CD14-positive monocyte (primary cell): Measurements from ENCODE around the gene PLD1. TPM values are rescaled to one million over a fixed set of nuclear protein-coding genes. Genes with fewer than 3 reads are reported as not detected.

Experiments
- DNase-seq, 3 donors: peaks; one replicate each; pipeline ENCODE4 v3.0.0-alpha.2; 2011 to 2022
- H2AFZ ChIP-seq: 2 replicates; pipeline ENCODE4 v1.6.0; 2012; ENCODE audit warnings: mild to moderate bottlenecking, low read depth, low read length, inconsistent platforms; ENCODE audit not compliant: insufficient read depth, poor library complexity, severe bottlenecking
- H3K27ac ChIP-seq, 2 donors: 1 replicate in 1 of 2; 2 replicates in 1 of 2; pipeline ENCODE4 v1.5.1; 2012 to 2013; ENCODE audit warnings: low read length in 2 of 2, control low read depth in 1 of 2, inconsistent platforms in 1 of 2, low read depth in 1 of 2, mild to moderate bottlenecking in 1 of 2
- H3K27me3 ChIP-seq, 2 donors: one replicate each; pipeline versions ENCODE4 v1.6.0 to v1.6.1; 2011 to 2013; ENCODE audit warnings: low read length in 2 of 2; ENCODE audit not compliant: control insufficient read depth in 2 of 2, insufficient read depth in 2 of 2
- H3K36me3 ChIP-seq, 2 donors: replicated peaks in 1 of 2; 1 replicate in 1 of 2; 2 replicates in 1 of 2; pipeline versions ENCODE4 v1.5.1 to v1.6.1; 2012 to 2013; ENCODE audit warnings: low read length in 2 of 2, control low read depth in 1 of 2, inconsistent platforms in 1 of 2, mild to moderate bottlenecking in 1 of 2; ENCODE audit not compliant: insufficient read depth in 2 of 2, control insufficient read depth in 1 of 2
- H3K4me1 ChIP-seq, 2 donors: 1 replicate in 1 of 2; 2 replicates in 1 of 2; pipeline versions ENCODE4 v1.5.1 to v1.6.1; 2012 to 2013; ENCODE audit warnings: low read length in 2 of 2, control low read depth in 1 of 2, inconsistent platforms in 1 of 2, mild to moderate bottlenecking in 1 of 2, moderate library complexity in 1 of 2; ENCODE audit not compliant: insufficient read depth in 2 of 2, control insufficient read depth in 1 of 2
- H3K4me2 ChIP-seq: replicated peaks from 2 replicates; pipeline ENCODE3; 2012; ENCODE audit warnings: low read length, moderate library complexity, mild to moderate bottlenecking; ENCODE audit not compliant: poor library complexity, severe bottlenecking; ENCODE audit errors: extremely low read depth
- H3K4me3 ChIP-seq, 3 experiments: fragments of 200-600 bp in 1 of 3; sonication (generic) in 1 of 3; replicated peaks in 1 of 3; 1 replicate in 2 of 3; 2 replicates in 1 of 3; pipeline ENCODE4 v1.5.1; 2011 to 2013; ENCODE audit warnings: low read length in 3 of 3, mild to moderate bottlenecking in 3 of 3, control low read depth in 2 of 3, low read depth in 2 of 3, inconsistent platforms in 1 of 3, moderate library complexity in 1 of 3
- H3K79me2 ChIP-seq: 2 replicates; pipeline ENCODE4 v1.6.0; 2012; ENCODE audit warnings: mild to moderate bottlenecking, control low read depth, inconsistent platforms, low read length, moderate library complexity; ENCODE audit not compliant: insufficient read depth
- H3K9ac ChIP-seq: 2 replicates; pipeline ENCODE4 v1.6.0; 2017; ENCODE audit warnings: low read length, mild to moderate bottlenecking; ENCODE audit not compliant: insufficient read depth, poor library complexity, severe bottlenecking
- H3K9me3 ChIP-seq, 2 donors: replicated peaks in 1 of 2; 1 replicate in 1 of 2; 2 replicates in 1 of 2; pipeline versions ENCODE4 v1.5.1 to v1.6.1; 2012 to 2013; ENCODE audit warnings: low read length in 2 of 2, control low read depth in 1 of 2; ENCODE audit not compliant: control insufficient read depth in 1 of 2, insufficient read depth in 1 of 2
- H4K20me1 ChIP-seq: 2 replicates; pipeline ENCODE4 v1.6.0; 2012; ENCODE audit warnings: mild to moderate bottlenecking, low read length, control low read depth, moderate library complexity; ENCODE audit not compliant: insufficient read depth
- H3K27ac Mint-ChIP-seq, 7 donors: one replicate each; pipeline ENCODE4 v1.8.0; 2020; ENCODE audit warnings: mild to moderate bottlenecking in 7 of 7, mixed read lengths in 7 of 7, moderate library complexity in 6 of 7, inconsistent platforms in 2 of 7
- H3K27me3 Mint-ChIP-seq, 3 donors: one replicate each; pipeline ENCODE4 v1.8.0; 2021 to 2022; ENCODE audit warnings: low read depth in 3 of 3, mild to moderate bottlenecking in 3 of 3, mixed read lengths in 3 of 3, moderate library complexity in 3 of 3, inconsistent platforms in 1 of 3
- H3K36me3 Mint-ChIP-seq, 2 donors: one replicate each; pipeline ENCODE4 v1.8.0; 2020; ENCODE audit warnings: mixed read lengths in 2 of 2, inconsistent platforms in 1 of 2, mild to moderate bottlenecking in 1 of 2
- H3K4me1 Mint-ChIP-seq: one replicate; pipeline ENCODE4 v1.8.0; 2020; ENCODE audit warnings: mild to moderate bottlenecking, mixed read lengths
- H3K4me3 Mint-ChIP-seq, 2 donors: one replicate each; pipeline ENCODE4 v1.8.0; 2020; ENCODE audit warnings: mild to moderate bottlenecking in 2 of 2, mixed read lengths in 2 of 2, moderate library complexity in 1 of 2
- H3K9me3 Mint-ChIP-seq, 7 donors: one replicate each; pipeline ENCODE4 v1.8.0; 2020 to 2022; ENCODE audit warnings: mixed read lengths in 7 of 7, mild to moderate bottlenecking in 6 of 7, moderate library complexity in 6 of 7, inconsistent platforms in 2 of 7
- WGBS: methylation state at CpG from one replicate; pipeline ENCODE4 v1.1.5; 2013; ENCODE audit warnings: missing lambda C conversion rate; ENCODE audit not compliant: insufficient coverage; 5-methylcytosine and 5-hydroxymethylcytosine counted together
- intact Hi-C, 2 donors: fragments of 100-400 bp; cut with micrococcal nuclease; formaldehyde crosslinking; loops; one replicate each; pipeline versions ENCODE4 v1.15.0 to v1.15.1; 2023
- polyA plus RNA-seq, 3 donors: library from polyadenylated mRNA; depleted of rRNA in 1 of 3; unstranded in 2 of 3; stranded (reverse) in 1 of 3; fragments of 300-500 nt in 2 of 3; fragments of >200 nt in 1 of 3; fragmentation: Illumina TruSeq in 2 of 3; gene quantifications; 1 replicate in 2 of 3; 2 replicates in 1 of 3; pipeline ENCODE4 v1.2.3, GENCODE V29; 2012 to 2021
- TF ChIP-seq, protein P1 (sequence below): fragments of 200-600 bp; IDR thresholded peaks from one replicate; pipeline ENCODE4 v1.8.0; 2022; ENCODE audit warnings: antibody characterized with exemption, mild to moderate bottlenecking

Gene PLD1
- polyA plus RNA-seq, 3 donors, result 5.1 to 7.9 (median 5.8) TPM

DNA sequence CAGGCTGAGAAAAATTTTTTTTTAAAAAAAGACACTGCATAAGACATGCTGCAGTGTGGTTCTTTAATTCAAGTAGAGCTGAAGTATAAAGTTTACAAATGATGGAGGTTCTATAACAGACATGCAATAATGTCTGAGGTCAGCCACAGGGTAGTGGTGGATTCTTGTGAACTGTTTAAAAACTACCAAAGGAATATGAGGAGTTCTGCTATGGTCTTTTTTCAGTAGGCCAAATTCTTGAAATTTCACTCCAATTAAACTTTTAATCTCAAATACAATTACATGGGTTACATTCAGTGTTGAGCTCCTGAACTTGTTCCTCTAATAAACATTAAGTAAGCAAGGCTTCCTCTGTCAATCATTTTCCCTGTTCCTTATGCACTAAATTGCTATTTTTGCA, 122.7 kb downstream of the PLD1 start:
- H3K4me1 ChIP-seq, result peaks cover 10 to 22% of the 10 kb centered on the region in 2 donors
- no peak overlapping the region for H2AFZ ChIP-seq
- no peaks in the 10 kb centered on the region for H3K9me3 Mint-ChIP-seq
- no peak overlapping the region for H3K27ac ChIP-seq
- peaks cover 22% of the 10 kb centered on the region for H3K4me1 Mint-ChIP-seq
- no peak overlapping the region for H3K4me3 ChIP-seq
- no peak overlapping the region for H3K9ac ChIP-seq
- intact Hi-C loops, result no loop called here
- no peak overlapping the region for H3K4me3 Mint-ChIP-seq
- H4K20me1 ChIP-seq, result no peaks in the 10 kb centered on the region
- no peak for DNase-seq
- no peaks in the 10 kb centered on the region for H3K27me3 Mint-ChIP-seq
- H3K9me3 ChIP-seq, result no peaks in the 10 kb centered on the region
- TF ChIP-seq, protein P1, sequence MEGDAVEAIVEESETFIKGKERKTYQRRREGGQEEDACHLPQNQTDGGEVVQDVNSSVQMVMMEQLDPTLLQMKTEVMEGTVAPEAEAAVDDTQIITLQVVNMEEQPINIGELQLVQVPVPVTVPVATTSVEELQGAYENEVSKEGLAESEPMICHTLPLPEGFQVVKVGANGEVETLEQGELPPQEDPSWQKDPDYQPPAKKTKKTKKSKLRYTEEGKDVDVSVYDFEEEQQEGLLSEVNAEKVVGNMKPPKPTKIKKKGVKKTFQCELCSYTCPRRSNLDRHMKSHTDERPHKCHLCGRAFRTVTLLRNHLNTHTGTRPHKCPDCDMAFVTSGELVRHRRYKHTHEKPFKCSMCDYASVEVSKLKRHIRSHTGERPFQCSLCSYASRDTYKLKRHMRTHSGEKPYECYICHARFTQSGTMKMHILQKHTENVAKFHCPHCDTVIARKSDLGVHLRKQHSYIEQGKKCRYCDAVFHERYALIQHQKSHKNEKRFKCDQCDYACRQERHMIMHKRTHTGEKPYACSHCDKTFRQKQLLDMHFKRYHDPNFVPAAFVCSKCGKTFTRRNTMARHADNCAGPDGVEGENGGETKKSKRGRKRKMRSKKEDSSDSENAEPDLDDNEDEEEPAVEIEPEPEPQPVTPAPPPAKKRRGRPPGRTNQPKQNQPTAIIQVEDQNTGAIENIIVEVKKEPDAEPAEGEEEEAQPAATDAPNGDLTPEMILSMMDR, result no peak
- H3K27me3 ChIP-seq, result no peaks in the 10 kb centered on the region
- no peaks in the 10 kb centered on the region for H3K79me2 ChIP-seq
- H3K4me2 ChIP-seq, result no peak overlapping the region
- H3K27ac Mint-ChIP-seq, result no peak overlapping the region
- peaks cover 35 to 74% of the 10 kb centered on the region in 2 donors for H3K36me3 ChIP-seq
- peaks cover 50 to 69% of the 10 kb centered on the region in 2 donors for H3K36me3 Mint-ChIP-seq

DNA sequence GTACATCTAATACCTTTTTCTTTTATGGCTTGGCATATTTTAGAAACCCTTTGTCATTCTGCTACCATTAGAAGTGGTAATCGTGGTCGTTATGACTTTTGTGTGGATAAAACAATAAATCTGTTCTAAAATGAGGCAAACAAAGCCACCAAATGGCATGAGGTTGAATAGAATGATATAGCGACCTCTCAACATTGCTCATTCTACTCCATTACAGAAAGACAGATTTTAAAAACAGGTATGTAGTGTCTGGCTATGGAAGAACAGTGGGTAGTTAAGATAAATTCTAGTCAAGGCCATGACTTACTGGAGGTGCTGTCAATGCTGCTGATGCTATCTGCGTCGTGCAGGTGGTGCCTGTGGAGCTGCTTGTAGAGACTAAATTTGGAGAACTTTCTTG, 123.2 kb downstream of the PLD1 start:
- TF ChIP-seq, protein P1, result no peak
- intact Hi-C loops, result no loop called here
- no peaks in the 10 kb centered on the region for H3K9me3 Mint-ChIP-seq
- no peak overlapping the region for H3K4me3 ChIP-seq
- no peaks in the 10 kb centered on the region for H3K27me3 ChIP-seq
- H4K20me1 ChIP-seq, result no peaks in the 10 kb centered on the region
- H3K4me2 ChIP-seq, result no peak overlapping the region
- no peak overlapping the region for H2AFZ ChIP-seq
- H3K36me3 Mint-ChIP-seq, result peaks cover 52 to 70% of the 10 kb centered on the region in 2 donors
- H3K9ac ChIP-seq, result no peak overlapping the region
- H3K4me1 ChIP-seq, result peaks cover 10 to 22% of the 10 kb centered on the region in 2 donors
- no CpG with 5 or more reads among the region's 5 CpGs for WGBS
- H3K4me3 Mint-ChIP-seq, result no peak overlapping the region
- DNase-seq, result no peak
- no peak overlapping the region for H3K27ac ChIP-seq
- peaks cover 22% of the 10 kb centered on the region for H3K4me1 Mint-ChIP-seq
- H3K27me3 Mint-ChIP-seq, result no peaks in the 10 kb centered on the region
- no peaks in the 10 kb centered on the region for H3K9me3 ChIP-seq
- no peaks in the 10 kb centered on the region for H3K79me2 ChIP-seq
- H3K27ac Mint-ChIP-seq, result no peak overlapping the region
- H3K36me3 ChIP-seq, result peaks cover 33 to 69% of the 10 kb centered on the region in 2 donors
